ENCODE measurements around the gene SYTL5.

- TF ChIP-seq POLR2A (IDR thresholded peaks at IDR 0.05): no peak
- TF ChIP-seq, protein P1, sequence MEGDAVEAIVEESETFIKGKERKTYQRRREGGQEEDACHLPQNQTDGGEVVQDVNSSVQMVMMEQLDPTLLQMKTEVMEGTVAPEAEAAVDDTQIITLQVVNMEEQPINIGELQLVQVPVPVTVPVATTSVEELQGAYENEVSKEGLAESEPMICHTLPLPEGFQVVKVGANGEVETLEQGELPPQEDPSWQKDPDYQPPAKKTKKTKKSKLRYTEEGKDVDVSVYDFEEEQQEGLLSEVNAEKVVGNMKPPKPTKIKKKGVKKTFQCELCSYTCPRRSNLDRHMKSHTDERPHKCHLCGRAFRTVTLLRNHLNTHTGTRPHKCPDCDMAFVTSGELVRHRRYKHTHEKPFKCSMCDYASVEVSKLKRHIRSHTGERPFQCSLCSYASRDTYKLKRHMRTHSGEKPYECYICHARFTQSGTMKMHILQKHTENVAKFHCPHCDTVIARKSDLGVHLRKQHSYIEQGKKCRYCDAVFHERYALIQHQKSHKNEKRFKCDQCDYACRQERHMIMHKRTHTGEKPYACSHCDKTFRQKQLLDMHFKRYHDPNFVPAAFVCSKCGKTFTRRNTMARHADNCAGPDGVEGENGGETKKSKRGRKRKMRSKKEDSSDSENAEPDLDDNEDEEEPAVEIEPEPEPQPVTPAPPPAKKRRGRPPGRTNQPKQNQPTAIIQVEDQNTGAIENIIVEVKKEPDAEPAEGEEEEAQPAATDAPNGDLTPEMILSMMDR (IDR thresholded peaks at IDR 0.05): no peak
Measured at GRCh38 chrX:38117485-38117884, 111.1 kb downstream of the SYTL5 start.

All from testis (tissue), 2 donors.